HL-60/S4 (cell line): ENCODE data around the gene SLC30A5.
"Not testable (repeated sequence)": the region's sequence is repeated elsewhere in the genome, so short reads cannot be mapped to it uniquely, and the experiment has no call there.

ENCODE experiments used
- in situ Hi-C: fragments of 300-500 bp; cut with MboI; formaldehyde crosslinking; loops from 2 replicates; pipeline ENCODE4 v1.14.3; 2022; ENCODE audit warnings: low sequenced_read_pairs

SLC30A5 gene

GRCh38 chr5:69103521-69103920, 9.7 kb downstream of the SLC30A5 start:
- in situ Hi-C loops, result no loop called here

GRCh38 chr5:69105996-69106906, 12.4 kb downstream of the SLC30A5 start:
- in situ Hi-C loops, result no loop called here

DNA sequence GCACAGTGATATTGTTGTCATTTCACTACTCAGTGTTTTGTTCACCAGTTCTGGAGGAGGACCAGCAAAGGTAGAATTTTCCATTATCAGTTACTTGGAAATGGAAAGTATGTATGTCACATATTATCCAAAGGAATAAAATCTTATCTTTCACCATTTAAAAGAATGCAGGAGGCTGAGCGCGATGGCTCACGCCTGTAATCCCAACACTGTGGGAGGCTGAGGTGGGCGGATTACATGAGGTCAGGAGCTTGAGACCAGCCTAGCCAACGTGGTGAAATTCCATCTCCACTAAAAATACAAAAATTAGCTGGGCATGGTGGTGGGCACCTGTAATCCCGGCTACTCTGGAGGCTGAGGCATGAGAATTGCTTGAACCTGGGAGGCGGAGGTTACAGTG, 14.6 kb downstream of the SLC30A5 start:
- in situ Hi-C loops, result not testable (repeated sequence)

DNA sequence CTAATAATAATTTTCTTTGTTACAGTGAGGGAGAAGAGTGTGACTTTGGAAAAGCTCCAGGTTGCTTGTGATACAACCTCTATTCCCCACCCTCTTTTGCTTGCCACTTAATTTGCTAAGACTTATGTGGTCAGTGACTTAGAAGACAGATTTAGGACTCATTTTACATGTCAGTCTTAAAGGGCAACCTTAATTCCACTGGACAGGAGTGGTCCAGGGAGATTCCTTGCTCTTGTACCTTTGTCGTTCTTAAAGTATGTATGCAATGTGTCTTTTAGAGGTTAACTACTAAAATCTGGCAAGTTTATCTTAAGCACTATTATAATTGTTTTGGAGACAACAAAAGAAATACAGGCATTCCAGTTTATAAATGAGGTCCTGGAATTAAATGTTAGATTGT, 20.0 kb downstream of the SLC30A5 start:
- in situ Hi-C loops, result no loop called here

DNA sequence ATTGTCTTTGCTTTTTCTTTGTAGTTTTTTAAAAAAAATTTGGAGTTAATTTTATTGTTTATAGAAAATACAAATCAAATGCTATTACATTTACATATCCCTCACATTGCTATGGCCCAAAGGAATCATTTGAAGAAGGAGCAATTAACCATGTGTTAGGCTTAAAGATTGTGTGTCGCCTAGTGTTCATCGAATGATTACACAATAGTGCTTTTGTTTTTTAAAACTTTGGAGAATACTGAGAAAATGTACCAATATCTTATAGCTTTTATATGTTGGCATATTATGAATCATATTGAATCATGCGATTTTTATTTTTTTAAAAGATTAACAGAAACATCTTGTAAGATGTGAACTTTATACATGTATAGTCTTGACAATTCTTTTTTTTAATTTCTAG, 21.7 kb downstream of the SLC30A5 start:
- in situ Hi-C loops, result no loop called here

- in situ Hi-C loops, result no loop called here
Measured at GRCh38 chr5:69129413-69129812, 35.6 kb downstream of the SLC30A5 start.

- in situ Hi-C loops, result no loop called here
Measured at GRCh38 chr5:69130241-69130640, 36.4 kb downstream of the SLC30A5 start.

GRCh38 chr5:69131304-69131703, 37.5 kb downstream of the SLC30A5 start:
- in situ Hi-C loops, result no loop called here

- in situ Hi-C loops, result no loop called here
Measured at GRCh38 chr5:69134126-69134525, 40.3 kb downstream of the SLC30A5 start.

- in situ Hi-C loops, result no loop called here
Measured at GRCh38 chr5:69136293-69136692, 42.5 kb downstream of the SLC30A5 start.

DNA sequence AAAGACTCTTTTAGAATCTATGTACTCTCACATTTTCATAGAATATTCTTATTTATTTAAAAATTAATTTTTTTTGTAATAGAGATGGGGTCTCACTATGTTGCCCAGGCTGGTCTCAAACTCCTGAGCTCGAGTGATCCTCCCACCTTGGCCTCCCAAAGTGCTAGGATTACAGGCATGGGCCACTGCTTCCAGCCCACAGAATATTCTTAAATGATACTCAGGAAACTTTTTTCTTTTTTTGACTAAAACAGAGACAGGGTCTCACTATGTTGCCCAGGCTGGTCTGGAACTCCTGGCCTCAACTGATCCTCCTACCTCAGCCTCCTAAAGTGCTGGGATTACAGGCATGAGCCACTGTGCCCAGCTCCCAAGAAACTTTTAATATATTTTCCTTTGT, 43.4 kb downstream of the SLC30A5 start:
- in situ Hi-C loops, result not testable (repeated sequence)

- in situ Hi-C loops, result no loop called here
Measured at GRCh38 chr5:69137807-69138206, 44.0 kb downstream of the SLC30A5 start.

DNA sequence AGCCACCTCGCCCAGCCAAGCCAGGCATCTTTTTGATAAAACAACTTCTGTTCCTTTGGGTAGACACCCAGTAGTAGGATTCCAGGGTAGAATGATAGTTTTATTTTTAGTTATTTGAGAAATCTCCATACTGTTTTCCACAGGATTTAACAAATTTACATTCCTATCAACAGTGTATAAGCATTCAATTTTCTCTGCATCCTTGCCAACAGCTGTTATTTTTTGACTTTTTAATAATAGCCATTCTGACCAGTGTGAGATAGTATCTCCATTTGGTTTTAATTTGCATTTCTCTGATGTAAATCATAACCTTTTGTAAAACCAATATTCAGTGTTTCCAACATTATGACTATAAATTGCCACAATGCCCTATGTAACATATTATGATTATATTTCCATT, 45.0 kb downstream of the SLC30A5 start:
- in situ Hi-C loops, result no loop called here

DNA sequence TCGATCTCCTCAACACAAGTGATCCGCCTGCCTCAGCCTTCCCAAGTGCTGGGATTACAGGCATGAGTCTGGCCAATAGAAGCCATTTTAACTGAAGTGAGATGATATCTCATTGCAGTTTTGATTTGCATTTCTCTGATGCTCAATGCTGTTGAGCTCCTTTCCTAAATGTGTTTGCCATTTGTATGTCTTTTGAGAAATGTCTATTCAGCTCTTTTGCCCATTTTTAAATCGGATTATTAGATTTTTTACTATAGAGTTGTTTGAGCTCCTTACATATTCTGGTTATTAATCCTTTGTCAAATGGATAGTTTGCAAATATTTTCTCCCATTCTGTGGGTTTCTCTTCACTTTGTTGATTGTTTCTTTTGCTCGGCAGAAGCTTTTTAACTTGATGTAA, 46.4 kb downstream of the SLC30A5 start:
- in situ Hi-C loops, result not testable (repeated sequence)

- in situ Hi-C loops, result no loop called here
Measured at GRCh38 chr5:69140827-69141226, 47.0 kb downstream of the SLC30A5 start.

- in situ Hi-C loops, result not testable (repeated sequence)
Measured at GRCh38 chr5:69148576-69148975, 54.8 kb downstream of the SLC30A5 start.

DNA sequence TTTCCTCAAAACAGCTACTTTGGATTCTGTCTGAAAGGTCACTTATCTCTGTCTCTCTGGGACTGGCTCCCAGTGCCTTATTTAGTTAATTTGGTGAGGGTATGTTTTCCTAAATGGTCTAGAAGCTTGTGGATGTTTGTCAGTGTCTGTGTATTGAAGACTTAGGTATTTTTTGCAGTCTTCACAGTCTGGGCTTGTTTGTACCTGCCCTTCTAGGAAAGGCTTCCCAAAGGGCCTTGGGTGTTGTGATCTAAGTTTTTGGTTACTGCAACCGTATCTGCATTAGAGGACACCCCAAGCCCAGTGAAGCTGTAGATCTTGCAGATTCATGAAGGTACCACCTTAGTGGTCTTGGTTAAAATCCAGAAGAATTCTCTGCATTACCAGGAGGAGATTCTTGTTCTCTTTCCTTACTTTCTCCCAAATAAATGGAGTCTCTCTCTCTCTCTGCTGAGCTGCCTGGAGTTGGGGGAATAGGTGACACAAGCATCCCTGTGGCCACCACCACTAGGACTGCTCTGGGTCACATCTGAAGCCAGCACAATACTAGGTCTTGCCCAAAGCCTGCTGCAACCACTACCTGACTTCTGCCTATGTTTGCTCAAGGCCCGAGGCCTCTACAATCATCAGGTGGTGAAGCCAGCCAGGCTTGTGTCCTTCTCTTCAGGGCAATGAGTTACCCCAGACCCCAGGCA, 55.3 kb downstream of the SLC30A5 start:
- in situ Hi-C loops, result no loop called here

DNA sequence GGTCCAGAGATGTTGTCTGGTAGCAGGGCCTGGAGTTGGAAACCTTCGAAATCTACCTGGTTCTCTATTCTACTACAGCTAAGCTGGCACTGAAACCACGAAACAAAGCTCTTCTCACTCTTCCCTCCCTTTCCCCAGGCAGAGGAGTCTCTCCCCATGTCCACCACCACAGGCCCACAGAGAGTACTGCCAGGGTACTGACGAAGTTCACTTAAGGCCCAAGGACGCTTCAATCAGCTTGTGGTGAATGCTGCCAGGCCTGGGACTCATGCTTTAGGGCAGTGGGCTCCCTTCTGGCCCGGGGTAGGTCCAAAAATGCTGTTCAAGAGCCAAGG, 55.8 kb downstream of the SLC30A5 start:
- in situ Hi-C loops, result no loop called here

GRCh38 chr5:69152731-69153130, 58.9 kb downstream of the SLC30A5 start:
- in situ Hi-C loops, result no loop called here

DNA sequence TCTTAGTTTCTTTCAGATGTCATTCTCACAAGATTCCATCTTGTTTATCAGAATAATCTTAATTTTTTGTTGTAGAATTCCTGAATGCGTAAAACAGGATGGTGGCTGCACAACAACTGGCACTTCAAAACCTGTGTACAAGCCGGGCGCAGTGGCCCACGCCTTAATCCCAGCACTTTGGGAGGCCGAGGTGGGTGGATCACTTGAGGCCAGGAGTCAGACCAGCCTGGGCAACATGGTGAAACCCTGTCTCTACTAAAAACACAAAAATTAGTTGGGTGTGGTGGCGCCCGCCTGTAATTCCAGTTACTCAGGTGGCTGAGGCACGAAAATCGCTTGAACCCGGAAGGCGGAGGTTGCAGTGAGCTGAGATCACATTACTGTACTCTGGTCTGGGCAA, 62.6 kb downstream of the SLC30A5 start:
- in situ Hi-C loops, result no loop called here

DNA sequence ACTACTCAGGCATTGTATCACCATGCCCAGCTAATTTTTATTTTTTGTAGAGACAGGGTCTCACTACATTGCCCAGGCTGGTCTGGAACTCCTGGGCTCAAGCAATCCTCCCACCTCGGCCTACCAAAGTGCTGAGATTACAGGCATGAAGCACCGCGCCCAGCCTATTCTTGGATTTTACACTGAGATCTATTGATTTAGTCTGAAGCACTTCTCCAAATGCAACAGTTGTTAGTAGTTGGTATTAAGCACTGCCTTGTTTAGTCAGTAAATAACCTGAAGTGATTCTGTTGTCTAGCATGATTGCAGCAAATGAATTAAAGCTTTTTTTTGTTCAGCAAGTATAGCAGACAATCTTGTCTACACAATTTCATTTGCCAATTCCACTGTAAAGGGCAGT, 64.2 kb downstream of the SLC30A5 start:
- in situ Hi-C loops, result no loop called here

- in situ Hi-C loops, result no loop called here
Measured at GRCh38 chr5:69160651-69161050, 66.8 kb downstream of the SLC30A5 start.
